Measurements from ENCODE around the gene GRIA4.

- no peak for TF ChIP-seq CTCF (IDR thresholded peaks at IDR 0.05)
- no peak for TF ChIP-seq POLR2A (IDR thresholded peaks at IDR 0.05)
These were observed 103.8 kb downstream of the GRIA4 start for GRCh38 chr11:105713696-105714095.
